HepG2 (cell line): ENCODE data around the gene DPYD.

Source experiments
- HNRNPLL ChIP-seq: fragments of 200-400 bp; formaldehyde crosslinking; IDR thresholded peaks from 2 replicates; pipeline ENCODE4 v1.6.1; 2017; ENCODE audit warnings: mild to moderate bottlenecking, low read depth, low read length; ENCODE audit not compliant: poor library complexity, severe bottlenecking
- TCF12 ChIP-seq, 2 experiments: fragments of 450-650 bp in 1 of 2; sonication (generic) in 1 of 2; formaldehyde crosslinking in 1 of 2; IDR thresholded peaks; 2 replicates each; pipeline versions ENCODE4 v1.6.1 to v1.8.0; 2017 to 2022; ENCODE audit warnings: antibody characterized with exemption in 1 of 2, mild to moderate bottlenecking in 1 of 2, missing genetic modification reagents in 1 of 2, moderate library complexity in 1 of 2

DNA sequence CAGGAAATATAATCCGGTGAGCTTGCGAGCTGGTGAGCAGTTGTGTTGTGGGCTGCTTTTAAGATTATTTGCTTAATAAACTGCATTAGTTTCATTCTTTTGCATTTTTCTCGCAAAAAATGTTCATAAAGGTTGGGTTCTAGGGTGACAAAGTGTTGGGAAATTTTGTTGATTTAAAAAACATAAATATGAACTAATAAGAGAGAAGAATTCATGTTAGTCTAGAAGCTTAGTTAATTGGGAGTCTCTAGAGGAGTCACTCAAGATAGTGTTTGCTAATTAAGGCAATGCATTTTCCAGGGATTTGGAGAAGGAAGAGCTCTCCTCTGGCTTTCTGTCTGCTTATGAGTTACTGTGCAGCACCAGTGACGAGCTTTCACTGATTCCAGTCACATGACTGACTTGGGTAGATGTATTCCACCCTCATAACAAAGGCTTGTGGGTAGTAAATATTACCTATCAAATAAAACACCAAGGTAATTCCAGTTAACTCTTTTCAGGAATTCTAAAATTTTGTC, 782.3 kb downstream of the DPYD start:
- TF ChIP-seq TCF12 (IDR thresholded peaks at IDR 0.05), result no peak
- no peak for TF ChIP-seq TCF12 (CRISPR knock-in tag; IDR thresholded peaks at IDR 0.05)
- no peak for TF ChIP-seq HNRNPLL
